GM12891 (cell line): ENCODE data around the gene NCKAP5.

ENCODE experiments used
- POLR2A ChIP-seq: IDR thresholded peaks from 2 replicates; pipeline ENCODE4 v1.6.1; 2011; ENCODE audit warnings: low read depth, low read length, control low read depth
- POLR2AphosphoS5 ChIP-seq: IDR thresholded peaks from 2 replicates; pipeline ENCODE4 v1.6.1; 2011; ENCODE audit warnings: low read depth, low read length, control low read depth
- POU2F2 ChIP-seq: IDR thresholded peaks from 2 replicates; pipeline ENCODE4 v1.6.1; 2011; ENCODE audit warnings: low read depth, mild to moderate bottlenecking, control low read depth, low read length, moderate library complexity

DNA sequence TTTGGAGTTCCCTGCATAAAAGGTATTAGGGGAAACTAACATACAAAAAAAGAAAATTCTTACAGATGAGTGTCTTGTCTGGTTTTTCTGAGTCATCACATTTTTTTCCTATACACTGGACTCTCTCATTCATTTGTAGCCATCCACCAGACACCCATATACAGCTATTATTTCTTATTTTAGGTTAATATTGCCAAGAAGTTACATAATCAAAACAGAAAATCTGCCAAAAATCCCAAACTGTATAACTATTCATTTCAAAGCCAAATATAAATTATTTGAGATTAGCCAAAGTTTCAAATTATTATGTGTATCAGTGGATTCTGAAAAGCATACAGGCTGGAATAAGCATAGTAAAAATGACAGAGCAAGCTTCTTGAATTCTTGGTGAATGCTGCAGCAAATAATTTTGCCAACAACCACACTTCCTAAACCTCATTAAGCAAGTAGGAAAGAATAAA, 191.2 kb downstream of the NCKAP5 start:
- TF ChIP-seq POLR2AphosphoS5: no peak
- no peak for TF ChIP-seq POLR2A
- TF ChIP-seq POU2F2: no peak
